ENCODE data around the gene PDE4B. TPM values are rescaled to one million over a fixed set of nuclear protein-coding genes. Genes with fewer than 3 reads are reported as not detected.
A peak's percentile ranks its signal among the peaks of the same experiment; 100 is the strongest.

PDE4B gene
- total RNA-seq, 2 donors from 2014 or later = 4.3 to 18.0 TPM

DNA sequence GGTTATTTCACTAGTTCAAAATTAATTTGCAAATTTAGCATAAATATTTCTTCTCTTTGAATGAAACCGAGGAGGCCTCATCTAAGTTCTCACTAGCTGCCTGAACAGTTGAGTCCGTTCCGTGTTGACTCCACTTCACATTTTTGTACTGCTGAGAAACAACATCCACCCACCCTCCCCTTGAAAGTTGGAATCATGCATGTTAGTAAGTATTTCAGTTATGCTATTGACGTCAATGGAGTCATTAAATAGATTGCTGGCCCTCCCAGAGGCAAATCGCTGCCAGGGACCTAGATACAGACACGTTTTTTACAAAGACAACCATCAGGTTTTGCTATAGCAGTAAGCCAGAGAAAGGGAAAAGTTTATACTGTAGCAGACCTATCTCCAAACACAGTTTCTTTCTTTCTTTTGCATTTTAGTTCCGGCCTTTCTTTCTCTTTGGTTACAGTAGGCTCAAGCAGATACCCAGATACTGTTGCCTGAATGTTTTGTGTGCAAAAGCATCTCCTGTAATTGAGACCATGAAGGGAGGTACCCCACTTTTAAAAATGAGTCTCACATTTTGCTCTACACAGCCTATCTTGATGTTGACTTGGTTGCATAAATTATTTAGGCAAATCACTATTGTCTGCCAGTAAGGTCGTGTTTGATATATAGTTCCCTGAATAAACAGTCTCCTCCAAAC is 478.7 kb downstream of the PDE4B start:
- Mint-ChIP-seq H3K9me3 (no peaks in the 10 kb centered on the region), H3K4me1 (peaks cover 37% of the 10 kb centered on the region), H3K27ac (peak overlapping the region; percentile 24), H3K36me3 (ENCODE audit: low read depth) (no peaks in the 10 kb centered on the region), H3K27me3 (ENCODE audit: insufficient read depth) (no peaks in the 10 kb centered on the region), H3K4me3 (no peak overlapping the region)
- peak overlapping the region; percentile 6 for H3K27ac ChIP-seq (ENCODE audit: low read depth, low read length)
- no peaks in the 10 kb centered on the region for H3K27me3 ChIP-seq (ENCODE audit: control insufficient read depth, insufficient read depth, low read length, poor library complexity, severe bottlenecking)
- DNase-seq = peak; percentile 81
- peaks cover 4% of the 10 kb centered on the region for H3K4me1 ChIP-seq (ENCODE audit: control insufficient read depth, insufficient read depth, low read length)
- 60 to 63% methylated on average over 4 to 8 of the region's 8 CpGs for WGBS, 2 experiments (ENCODE audit: insufficient coverage in 1 of 2, insufficient read length in 1 of 2)
- no peaks in the 10 kb centered on the region for H3K36me3 ChIP-seq (ENCODE audit: control insufficient read depth, insufficient read depth, low read length)
- H3K4me3 ChIP-seq (ENCODE audit: low read length) = no peak overlapping the region
- TF ChIP-seq, protein P1, sequence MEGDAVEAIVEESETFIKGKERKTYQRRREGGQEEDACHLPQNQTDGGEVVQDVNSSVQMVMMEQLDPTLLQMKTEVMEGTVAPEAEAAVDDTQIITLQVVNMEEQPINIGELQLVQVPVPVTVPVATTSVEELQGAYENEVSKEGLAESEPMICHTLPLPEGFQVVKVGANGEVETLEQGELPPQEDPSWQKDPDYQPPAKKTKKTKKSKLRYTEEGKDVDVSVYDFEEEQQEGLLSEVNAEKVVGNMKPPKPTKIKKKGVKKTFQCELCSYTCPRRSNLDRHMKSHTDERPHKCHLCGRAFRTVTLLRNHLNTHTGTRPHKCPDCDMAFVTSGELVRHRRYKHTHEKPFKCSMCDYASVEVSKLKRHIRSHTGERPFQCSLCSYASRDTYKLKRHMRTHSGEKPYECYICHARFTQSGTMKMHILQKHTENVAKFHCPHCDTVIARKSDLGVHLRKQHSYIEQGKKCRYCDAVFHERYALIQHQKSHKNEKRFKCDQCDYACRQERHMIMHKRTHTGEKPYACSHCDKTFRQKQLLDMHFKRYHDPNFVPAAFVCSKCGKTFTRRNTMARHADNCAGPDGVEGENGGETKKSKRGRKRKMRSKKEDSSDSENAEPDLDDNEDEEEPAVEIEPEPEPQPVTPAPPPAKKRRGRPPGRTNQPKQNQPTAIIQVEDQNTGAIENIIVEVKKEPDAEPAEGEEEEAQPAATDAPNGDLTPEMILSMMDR (conservative IDR thresholded peaks at IDR 0.05) = no peak
- H3K9me3 ChIP-seq (ENCODE audit: control insufficient read depth, low read length) = no peaks in the 10 kb centered on the region
- no peak overlapping the region for H3K9ac ChIP-seq (ENCODE audit: extremely low read depth, low read length, poor library complexity, severe bottlenecking)

DNA sequence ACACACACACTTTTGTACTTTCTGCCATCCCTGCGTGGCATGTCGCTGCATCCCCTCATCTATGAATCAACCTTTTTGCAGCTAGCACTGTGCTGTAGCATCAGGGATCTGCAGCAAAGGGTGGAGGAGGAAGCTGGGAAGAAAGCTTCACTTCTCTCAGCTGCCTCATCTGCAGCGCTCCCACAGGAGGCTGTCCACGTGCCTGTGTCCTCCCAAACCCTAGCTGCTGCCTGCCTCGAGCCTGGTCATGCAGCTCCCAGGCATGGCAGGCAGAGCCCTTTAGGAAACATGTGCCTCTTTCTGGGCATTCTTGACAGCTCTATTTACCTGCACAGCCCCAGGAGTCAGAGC is 479.2 kb downstream of the PDE4B start:
- Mint-ChIP-seq H3K27ac (no peak overlapping the region), H3K27me3 (ENCODE audit: insufficient read depth) (no peaks in the 10 kb centered on the region), H3K4me1 (peaks cover 32% of the 10 kb centered on the region), H3K9me3 (no peaks in the 10 kb centered on the region), H3K36me3 (ENCODE audit: low read depth) (no peaks in the 10 kb centered on the region), H3K4me3 (no peak overlapping the region)
- peak; percentile 57 for DNase-seq
- Histone ChIP-seq H3K9me3 (ENCODE audit: control insufficient read depth, low read length) (no peaks in the 10 kb centered on the region), H3K36me3 (ENCODE audit: control insufficient read depth, insufficient read depth, low read length) (no peaks in the 10 kb centered on the region), H3K9ac (ENCODE audit: extremely low read depth, low read length, poor library complexity, severe bottlenecking) (no peak overlapping the region), H3K4me1 (ENCODE audit: control insufficient read depth, insufficient read depth, low read length) (peaks cover 4% of the 10 kb centered on the region), H3K4me3 (ENCODE audit: low read length) (no peak overlapping the region), H3K27ac (ENCODE audit: low read depth, low read length) (peak overlapping the region; percentile 6), H3K27me3 (ENCODE audit: control insufficient read depth, insufficient read depth, low read length, poor library complexity, severe bottlenecking) (no peaks in the 10 kb centered on the region)
- WGBS, 2 experiments (ENCODE audit: insufficient coverage in 1 of 2, insufficient read length in 1 of 2) = 66 to 82% methylated on average over 3 to 5 of the region's 5 CpGs
- TF ChIP-seq, protein P1 (conservative IDR thresholded peaks at IDR 0.05) = no peak

DNA sequence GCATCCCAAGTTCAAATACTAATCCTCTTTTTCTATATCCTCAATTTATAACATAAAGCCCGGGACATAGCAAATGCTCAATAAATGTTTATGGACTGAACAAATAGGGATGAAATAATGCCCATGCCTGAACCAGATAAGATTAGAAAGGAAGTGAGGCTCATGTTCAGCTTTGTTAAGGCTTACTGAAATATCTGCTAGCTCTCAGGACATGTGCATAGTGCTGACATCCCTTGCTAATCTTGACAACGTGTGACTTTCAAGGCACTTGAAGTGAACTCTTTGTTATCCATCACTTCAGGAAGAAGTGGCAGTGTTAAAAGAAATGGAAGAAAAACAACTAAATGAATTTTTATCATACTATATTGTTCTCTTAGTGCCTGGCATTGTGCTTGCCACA is 481.0 kb downstream of the PDE4B start:
- Mint-ChIP-seq H3K27ac (no peak overlapping the region), H3K36me3 (ENCODE audit: low read depth) (no peaks in the 10 kb centered on the region), H3K27me3 (ENCODE audit: insufficient read depth) (no peaks in the 10 kb centered on the region), H3K4me1 (peaks cover 36% of the 10 kb centered on the region), H3K4me3 (no peak overlapping the region), H3K9me3 (no peaks in the 10 kb centered on the region)
- DNase-seq = no peak
- no peak overlapping the region for H3K9ac ChIP-seq (ENCODE audit: extremely low read depth, low read length, poor library complexity, severe bottlenecking)
- no peak overlapping the region for H3K4me3 ChIP-seq (ENCODE audit: low read length)
- H3K27me3 ChIP-seq (ENCODE audit: control insufficient read depth, insufficient read depth, low read length, poor library complexity, severe bottlenecking) = no peaks in the 10 kb centered on the region
- TF ChIP-seq, protein P1 (conservative IDR thresholded peaks at IDR 0.05) = no peak
- H3K9me3 ChIP-seq (ENCODE audit: control insufficient read depth, low read length) = no peaks in the 10 kb centered on the region
- 91 to 100% methylated on average over 1 to 2 of the region's 2 CpGs for WGBS, 2 experiments (ENCODE audit: insufficient coverage in 1 of 2, insufficient read length in 1 of 2)
- H3K4me1 ChIP-seq (ENCODE audit: control insufficient read depth, insufficient read depth, low read length) = peaks cover 4% of the 10 kb centered on the region
- no peaks in the 10 kb centered on the region for H3K36me3 ChIP-seq (ENCODE audit: control insufficient read depth, insufficient read depth, low read length)
- H3K27ac ChIP-seq (ENCODE audit: low read depth, low read length) = no peak overlapping the region

Measured in endodermal cell (in vitro differentiated cells).